NCI-H1694 (cell line): ENCODE data around the gene RHBDL2.
"Not testable (repeated sequence)": the region's sequence is repeated elsewhere in the genome, so short reads cannot be mapped to it uniquely, and the experiment has no call there.

ENCODE experiments used
- DNase-seq: peaks from one replicate; lab custom pipeline; 2025; lab: John Stamatoyannopoulos, UW

RHBDL2 gene

GRCh38 chr1:38941527-38942019, at the start of gene RHBDL2:
Gene RHBDL2, minus strand, starts transcription at chr1:38941830. Its CDS starts 22,618 bp downstream, at chr1:38919212.
- no peak for DNase-seq

GRCh38 chr1:38990738-38991637, 49.4 kb upstream of the RHBDL2 start, which contains the start of gene AKIRIN1:
Gene AKIRIN1, plus strand, starts transcription at chr1:38991276. Its CDS starts 105 bp downstream, at chr1:38991381.
- DNase-seq: peak; percentile 67

GRCh38 chr1:38990386-38990737, 48.7 kb upstream of the RHBDL2 start:
- no peak for DNase-seq

GRCh38 chr1:38989979-38990378, 48.3 kb upstream of the RHBDL2 start:
- no peak for DNase-seq

- DNase-seq: not testable (repeated sequence)
These were observed 37.8 kb upstream of the RHBDL2 start for GRCh38 chr1:38979380-38979779.

GRCh38 chr1:38978245-38978542, 36.6 kb upstream of the RHBDL2 start:
- DNase-seq: not testable (repeated sequence)

GRCh38 chr1:38977399-38978244, 36.0 kb upstream of the RHBDL2 start:
- DNase-seq: not testable (repeated sequence)

- no peak for DNase-seq
These were observed 32.2 kb upstream of the RHBDL2 start for GRCh38 chr1:38973659-38974437.

- not testable (repeated sequence) for DNase-seq
These were observed 31.5 kb upstream of the RHBDL2 start for GRCh38 chr1:38973145-38973544.

- no peak for DNase-seq
These were observed 22.5 kb upstream of the RHBDL2 start for GRCh38 chr1:38964140-38964548.

GRCh38 chr1:38962560-38962959, 20.9 kb upstream of the RHBDL2 start:
- DNase-seq: no peak

- no peak for DNase-seq
These were observed 20.5 kb upstream of the RHBDL2 start for GRCh38 chr1:38962113-38962512.

- no peak for DNase-seq
These were observed 17.3 kb upstream of the RHBDL2 start for GRCh38 chr1:38958967-38959366.

- no peak for DNase-seq
These were observed 11.8 kb upstream of the RHBDL2 start for GRCh38 chr1:38953433-38953860.

GRCh38 chr1:38950553-38950952, 8.9 kb upstream of the RHBDL2 start:
- DNase-seq: no peak

GRCh38 chr1:38944547-38944946, 2.9 kb upstream of the RHBDL2 start:
- DNase-seq: no peak

- DNase-seq: no peak
These were observed 1.2 kb upstream of the RHBDL2 start for GRCh38 chr1:38942664-38943428.

GRCh38 chr1:38941093-38941492, 537 bp downstream of the RHBDL2 start:
- DNase-seq: no peak

- DNase-seq: no peak
These were observed 1.1 kb downstream of the RHBDL2 start for GRCh38 chr1:38940339-38941047.

- DNase-seq: no peak
These were observed 2.8 kb downstream of the RHBDL2 start for GRCh38 chr1:38938722-38939260.
